ENCODE measurements around the gene THBS2. TPM values are rescaled to one million over a fixed set of nuclear protein-coding genes. Genes with fewer than 3 reads are reported as not detected.
A peak's percentile ranks its signal among the peaks of the same experiment; 100 is the strongest.

Gene THBS2
- total and polyA plus RNA-seq, 2 of the 4 experiments (the other 2 are of a cell fraction), result 97.3 to 113 TPM

GRCh38 chr6:169252505-169253189 lies 999 bp downstream of the THBS2 start:
- no peak for DNase-seq
- peak overlapping the region; percentile 77 for H3K9ac ChIP-seq (ENCODE audit: low read depth, low read length)
- H3K9me3 ChIP-seq (ENCODE audit: control insufficient read depth, insufficient read depth, low read length), result peaks cover 2% of the 10 kb centered on the region; the same call in 1 of the 2 replicates
- in situ Hi-C loops (cut with MboI; ENCODE audit: low sequenced_read_pairs), result no loop called here
- peak overlapping the region; percentile 39; the same call in 1 of the 2 replicates for H3K4ac ChIP-seq (ENCODE audit: low read depth, low read length)
- peak overlapping the region; percentile 49 for H3K4me3 ChIP-seq (ENCODE audit: insufficient read depth, low read depth, low read length)
- dilution Hi-C loops (cut with HindIII; ENCODE audit: low sequenced_read_pairs, unreplicated experiment), result no loop called here
- H2BK15ac ChIP-seq (ENCODE audit: low read depth, low read length), result peak overlapping the region; percentile 76; the same call in 2 of the 3 replicates
- H3K27ac ChIP-seq (ENCODE audit: insufficient read depth, low read length), result peak overlapping the region; percentile 61
- H3K14ac ChIP-seq (replicated peaks; ENCODE audit: low read depth, low read length), result peak overlapping the region; percentile 61
- ChIA-PET CTCF (interaction anchor here (0.9 kb wide), 1 partner anchor 12 kb away, joined by 3 read pairs; no protein-coding TSS in a partner anchor), POLR2A (ENCODE audit: unreplicated experiment) (no interaction called here)
- H2BK120ac ChIP-seq (ENCODE audit: low read depth, low read length), result peak overlapping the region; percentile 26; the same call in 1 of the 2 replicates
- no peaks in the 10 kb centered on the region for H4K20me1 ChIP-seq (ENCODE audit: insufficient read depth, low read length)
- WGBS, 2 experiments (ENCODE audit: extremely low coverage in 2 of 2, insufficient read length in 1 of 2), result 32% methylated on average over 10 of the region's 14 CpGs; no CpG with 5 or more reads in 1 of the 2 experiments
- H3K23ac ChIP-seq (ENCODE audit: low read depth, low read length), result peak overlapping the region; percentile 67
- peaks cover 16% of the 10 kb centered on the region for H3K36me3 ChIP-seq (ENCODE audit: control insufficient read depth, insufficient read depth, low read length)
- H3K4me2 ChIP-seq (ENCODE audit: low read depth, low read length), result peak overlapping the region; percentile 96
- H3K4me1 ChIP-seq (ENCODE audit: control insufficient read depth, insufficient read depth, low read length), result peaks cover 15% of the 10 kb centered on the region
- peak overlapping the region; percentile 2 for H4K5ac ChIP-seq (ENCODE audit: low read depth, low read length)
- BruUV-seq (replicated peaks), result no TSS peak
- H2BK5ac ChIP-seq (ENCODE audit: low read depth, low read length, poor library complexity, severe bottlenecking), result no peak overlapping the region
- peak overlapping the region; percentile 59 for H4K91ac ChIP-seq (ENCODE audit: insufficient read depth, low read depth, low read length)
- ATAC-seq (ENCODE audit: low read depth), result no peak; the same call in 1 of the 2 replicates
- H2AFZ ChIP-seq (replicated peaks; ENCODE audit: low read length, poor library complexity), result peak overlapping the region; percentile 79
- peak overlapping the region; percentile 25; the same call in 1 of the 2 replicates for H2AK5ac ChIP-seq (ENCODE audit: low read depth, low read length)
- H4K8ac ChIP-seq (ENCODE audit: low read depth in 2 of 2, low read length in 2 of 2), result peak overlapping the region in 1 of 2 experiments; percentile 42; a peak in 3 of 4 replicates
- H3K56ac ChIP-seq (ENCODE audit: extremely low read depth, insufficient read depth, low read length), result no peak overlapping the region; the same call in 1 of the 2 replicates
- no peaks in the 10 kb centered on the region for H3K27me3 ChIP-seq (ENCODE audit: control insufficient read depth, insufficient read depth, low read length)
- peaks cover 10% of the 10 kb centered on the region for H3K9me1 ChIP-seq (ENCODE audit: insufficient read depth, low read length)
- intact Hi-C loops (cut with micrococcal nuclease), result loop anchor here (2.0 to 5.0 kb wide), 7 partner anchors 74 to 450 kb away; partner anchors contain the start of genes C6orf120 and WDR27
- TF ChIP-seq ELK1 (IDR thresholded peaks at IDR 0.05; ENCODE audit: borderline replicate concordance, low read depth, low read length) (no peak), NFE2L2 (IDR thresholded peaks at IDR 0.05; ENCODE audit: low read depth, low read length) (no peak), SMC3 (IDR thresholded peaks at IDR 0.05; ENCODE audit: low read depth, low read length) (no peak), MAZ (IDR thresholded peaks at IDR 0.05; ENCODE audit: borderline replicate concordance, low read depth, low read length) (no peak), FOS (IDR thresholded peaks at IDR 0.05; ENCODE audit: low read depth, low read length) (no peak), BHLHE40 (IDR thresholded peaks at IDR 0.05; ENCODE audit: low read depth, low read length) (no peak), CEBPB (IDR thresholded peaks at IDR 0.05; ENCODE audit: low read depth, low read length) (no peak), MAFK (IDR thresholded peaks at IDR 0.05; ENCODE audit: low read depth, low read length) (no peak), CHD1 (IDR thresholded peaks at IDR 0.05; ENCODE audit: low read depth, low read length) (no peak)
- H3K79me1 ChIP-seq (ENCODE audit: low read depth in 1 of 2, low read length in 2 of 2), result peaks cover 14% of the 10 kb centered on the region in 2 experiments; a peak in 3 of 4 replicates
- H2AK9ac ChIP-seq (replicated peaks; ENCODE audit: low read depth, low read length, poor library complexity), result peak overlapping the region; percentile 56
- H3K18ac ChIP-seq (ENCODE audit: low read depth, low read length), result peak overlapping the region; percentile 1
- H2BK20ac ChIP-seq (ENCODE audit: low read depth, low read length), result no peak overlapping the region
